Spleen (tissue), 7 donors: ENCODE results near the gene DOCK6.

Experiments
- POLR2AphosphoS5 ChIP-seq, 3 donors: sonication (generic); formaldehyde crosslinking; IDR thresholded peaks; one replicate each; pipeline ENCODE4 v1.5.1; 2017; ENCODE audit warnings: antibody characterized with exemption in 3 of 3
- TF ChIP-seq, protein P1 (sequence below), 11 experiments: fragments of 200-600 bp in 7 of 11; fragments of 450-650 bp in 4 of 11; sonication (generic) in 4 of 11; IDR thresholded peaks in 8 of 11; conservative IDR thresholded peaks in 3 of 11; 1 replicate in 7 of 11; 2 replicates in 4 of 11; pipeline versions ENCODE4 v1.4.0 to v1.8.0; 2016 to 2021; ENCODE audit warnings: antibody characterized with exemption in 11 of 11, inconsistent platforms in 4 of 11, mild to moderate bottlenecking in 1 of 11
- donor health status: DM: no; HTN: no; CAD: no; lungs with moderate emphysema.
- donor health status: DM: no; HTN: no; CAD: no.
- donor health status: DM: no; HTN: no; CAD: no.

DNA sequence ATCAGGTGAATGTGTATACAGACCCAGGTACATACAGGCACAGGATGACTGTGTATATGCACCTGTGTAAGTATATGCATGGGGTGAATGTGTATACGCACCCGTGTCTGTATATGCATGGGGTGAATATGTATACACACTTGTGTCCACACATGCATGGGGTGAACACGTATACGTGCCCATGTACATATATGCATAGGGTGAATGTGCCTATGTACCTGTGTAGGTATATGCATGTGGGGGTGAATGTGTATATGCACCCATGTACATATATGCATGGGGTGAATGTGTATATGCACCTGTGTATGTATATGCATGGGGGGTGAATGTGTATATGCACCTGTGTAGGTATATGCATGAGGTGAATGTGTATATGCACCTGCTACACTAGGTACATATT is 29.8 kb downstream of the DOCK6 start:
- TF ChIP-seq, protein P1, sequence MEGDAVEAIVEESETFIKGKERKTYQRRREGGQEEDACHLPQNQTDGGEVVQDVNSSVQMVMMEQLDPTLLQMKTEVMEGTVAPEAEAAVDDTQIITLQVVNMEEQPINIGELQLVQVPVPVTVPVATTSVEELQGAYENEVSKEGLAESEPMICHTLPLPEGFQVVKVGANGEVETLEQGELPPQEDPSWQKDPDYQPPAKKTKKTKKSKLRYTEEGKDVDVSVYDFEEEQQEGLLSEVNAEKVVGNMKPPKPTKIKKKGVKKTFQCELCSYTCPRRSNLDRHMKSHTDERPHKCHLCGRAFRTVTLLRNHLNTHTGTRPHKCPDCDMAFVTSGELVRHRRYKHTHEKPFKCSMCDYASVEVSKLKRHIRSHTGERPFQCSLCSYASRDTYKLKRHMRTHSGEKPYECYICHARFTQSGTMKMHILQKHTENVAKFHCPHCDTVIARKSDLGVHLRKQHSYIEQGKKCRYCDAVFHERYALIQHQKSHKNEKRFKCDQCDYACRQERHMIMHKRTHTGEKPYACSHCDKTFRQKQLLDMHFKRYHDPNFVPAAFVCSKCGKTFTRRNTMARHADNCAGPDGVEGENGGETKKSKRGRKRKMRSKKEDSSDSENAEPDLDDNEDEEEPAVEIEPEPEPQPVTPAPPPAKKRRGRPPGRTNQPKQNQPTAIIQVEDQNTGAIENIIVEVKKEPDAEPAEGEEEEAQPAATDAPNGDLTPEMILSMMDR (IDR thresholded peaks at IDR 0.05 in 8 of 11, conservative IDR thresholded peaks at IDR 0.05 in 3 of 11), result no peak
- TF ChIP-seq POLR2AphosphoS5 (IDR thresholded peaks at IDR 0.05), result no peak
